SK-N-SH (cell line): ENCODE data around the gene RNF150. TPM values are rescaled to one million over a fixed set of nuclear protein-coding genes. Genes with fewer than 3 reads are reported as not detected.
A peak's percentile ranks its signal among the peaks of the same experiment; 100 is the strongest.

ENCODE experiments used
- CTCF ChIA-PET: fragments of 300-600, 350-600 bp; formaldehyde crosslinking; extraction: SDS; loops from one replicate; lab custom pipeline; 2021; lab: Yijun Ruan, JAX
- POLR2A ChIA-PET: fragments of 350-600 bp; sonication (Branson Sonifier 250); formaldehyde crosslinking; extraction: SDS; loops from one replicate; lab custom pipeline; 2020; ENCODE audit warnings: antibody characterized with exemption, inconsistent platforms; lab: Yijun Ruan, JAX
- DNase-seq: peaks from one replicate; pipeline ENCODE4 v3.0.0; 2012
- H2AFZ ChIP-seq: fragments of 200-600 bp; sonication (generic); 2 replicates; pipeline ENCODE4 v1.8.1; 2016; ENCODE audit warnings: antibody characterized with exemption, mild to moderate bottlenecking, low read depth
- H3F3A ChIP-seq: fragments of 200-600 bp; sonication (generic); replicated peaks from 2 replicates; pipeline ENCODE3; 2016; ENCODE audit warnings: antibody characterized with exemption, mild to moderate bottlenecking; ENCODE audit not compliant: insufficient read depth
- H3K27ac ChIP-seq, 2 experiments: fragments of 200-500 bp in 1 of 2; fragments of 200-600 bp in 1 of 2; sonication (Bioruptor generic) in 1 of 2; sonication (generic), shearing (Covaris generic) in 1 of 2; 2 replicates each; pipeline versions ENCODE4 v1.5.1 to v1.6.1; 2014 to 2016; ENCODE audit warnings: low read depth in 2 of 2, inconsistent platforms in 1 of 2, low read length in 1 of 2, mild to moderate bottlenecking in 1 of 2, mixed read lengths in 1 of 2
- H3K27me3 ChIP-seq: fragments of 200-600 bp; sonication (generic), shearing (Covaris generic); 2 replicates; pipeline ENCODE4 v1.6.1; 2016; ENCODE audit warnings: mixed run types; ENCODE audit not compliant: insufficient read depth
- H3K36me3 ChIP-seq, 2 experiments: fragments of 200-500 bp in 1 of 2; fragments of 200-600 bp in 1 of 2; sonication (Bioruptor generic) in 1 of 2; sonication (generic) in 1 of 2; replicated peaks in 1 of 2; 2 replicates each; pipeline versions ENCODE3 to v1.5.1; 2014 to 2016; ENCODE audit warnings: low read length in 1 of 2, mild to moderate bottlenecking in 1 of 2; ENCODE audit not compliant: insufficient read depth in 2 of 2, control insufficient read depth in 1 of 2
- H3K4me1 ChIP-seq, 2 experiments: fragments of 200-500 bp in 1 of 2; fragments of 200-600 bp in 1 of 2; sonication (Bioruptor generic) in 1 of 2; sonication (generic), shearing (Covaris generic) in 1 of 2; 2 replicates each; pipeline versions ENCODE4 v1.5.1 to v1.6.1; 2014 to 2016; ENCODE audit warnings: low read depth in 1 of 2, low read length in 1 of 2, mixed run types in 1 of 2; ENCODE audit not compliant: insufficient read depth in 2 of 2, control insufficient read depth in 1 of 2
- H3K4me2 ChIP-seq: fragments of 200-600 bp; sonication (generic), shearing (Covaris generic); 2 replicates; pipeline ENCODE4 v1.6.1; 2017; ENCODE audit warnings: mixed run types
- H3K4me3 ChIP-seq, 2 experiments: fragments of 200-500 bp in 1 of 2; fragments of 200-600 bp in 1 of 2; sonication (Bioruptor generic) in 1 of 2; sonication (generic), shearing (Covaris generic) in 1 of 2; 2 replicates each; pipeline versions ENCODE4 v1.5.1 to v1.8.1; 2014 to 2016; ENCODE audit warnings: low read depth in 2 of 2, inconsistent platforms in 1 of 2, low read length in 1 of 2, mild to moderate bottlenecking in 1 of 2, mixed read lengths in 1 of 2, moderate library complexity in 1 of 2
- H3K79me2 ChIP-seq: fragments of 200-600 bp; sonication (generic); 2 replicates; pipeline ENCODE4 v1.8.1; 2017; ENCODE audit warnings: mild to moderate bottlenecking; ENCODE audit not compliant: insufficient read depth
- H3K9ac ChIP-seq: fragments of 200-600 bp; sonication (generic); 2 replicates; pipeline ENCODE4 v1.6.1; 2017; ENCODE audit warnings: mixed run types
- H3K9me2 ChIP-seq: fragments of 200-600 bp; sonication (generic); 2 replicates; pipeline ENCODE4 v1.6.1; 2017; ENCODE audit warnings: mixed run types
- H3K9me3 ChIP-seq: fragments of 200-600 bp; sonication (generic); 2 replicates; pipeline ENCODE4 v1.6.1; 2017; ENCODE audit warnings: mixed run types, mild to moderate bottlenecking, moderate library complexity
- H4K20me1 ChIP-seq: fragments of 200-600 bp; sonication (generic); 2 replicates; pipeline ENCODE4 v1.6.1; 2017; ENCODE audit warnings: mild to moderate bottlenecking, mixed run types; ENCODE audit not compliant: insufficient read depth
- CHD2 ChIP-seq: fragments of 150-350 bp; IDR thresholded peaks from 2 replicates; pipeline ENCODE4 v1.6.1; 2018; ENCODE audit warnings: low read length; ENCODE audit not compliant: partially characterized antibody
- EZH2phosphoT487 ChIP-seq: fragments of 200-600 bp; sonication (generic); IDR thresholded peaks from 2 replicates; pipeline ENCODE4 v1.6.1; 2017; ENCODE audit warnings: low read depth, mixed run types, mild to moderate bottlenecking, antibody characterized with exemption, moderate library complexity, borderline replicate concordance
- FOSL2 ChIP-seq: IDR thresholded peaks from 2 replicates; pipeline ENCODE4 v1.4.0; 2012; ENCODE audit warnings: low read depth, mild to moderate bottlenecking, moderate library complexity, borderline replicate concordance
- FOXJ3 ChIP-seq: sonication (generic); formaldehyde crosslinking; IDR thresholded peaks from 2 replicates; pipeline ENCODE4 v1.5.1; 2020; ENCODE audit warnings: mild to moderate bottlenecking, missing genetic modification reagents
- GATA2 ChIP-seq: sonication (generic); formaldehyde crosslinking; IDR thresholded peaks from 2 replicates; pipeline ENCODE4 v1.5.0; 2020; ENCODE audit warnings: mild to moderate bottlenecking, missing genetic modification reagents
- IRF3 ChIP-seq: fragments of 150-350 bp; IDR thresholded peaks from 2 replicates; pipeline ENCODE4 v1.6.1; 2016; ENCODE audit warnings: mild to moderate bottlenecking, low read depth, low read length
- JUND ChIP-seq: IDR thresholded peaks from 2 replicates; pipeline ENCODE4 v1.4.0; 2012
- MAX ChIP-seq: IDR thresholded peaks from 2 replicates; pipeline ENCODE4 v1.4.0; 2012; ENCODE audit warnings: low read depth
- MEF2A ChIP-seq: IDR thresholded peaks from 2 replicates; pipeline ENCODE4 v1.4.0; 2012; ENCODE audit warnings: low read depth, borderline replicate concordance
- NFIC ChIP-seq: IDR thresholded peaks from 2 replicates; pipeline ENCODE4 v1.4.0; 2012; ENCODE audit warnings: borderline replicate concordance
- NRF1 ChIP-seq: IDR thresholded peaks from 2 replicates; pipeline ENCODE4 v1.6.1; 2012; ENCODE audit warnings: low read depth, mild to moderate bottlenecking, low read length
- PBX3 ChIP-seq: IDR thresholded peaks from 2 replicates; pipeline ENCODE4; 2012
- POLR2AphosphoS5 ChIP-seq: IDR thresholded peaks from 2 replicates; pipeline ENCODE4 v1.6.1; 2012; ENCODE audit warnings: low read depth, low read length
- RAD21 ChIP-seq: IDR thresholded peaks from 2 replicates; pipeline ENCODE4 v1.6.1; 2012; ENCODE audit warnings: mild to moderate bottlenecking, low read length
- RXRA ChIP-seq: IDR thresholded peaks from 2 replicates; pipeline ENCODE4 v1.4.0; 2012; ENCODE audit warnings: low read depth, mild to moderate bottlenecking, borderline replicate concordance
- SMC3 ChIP-seq: IDR thresholded peaks from 2 replicates; pipeline ENCODE4 v1.6.1; 2012; ENCODE audit warnings: low read depth, low read length, improper control_type of control experiment
- TCF12 ChIP-seq: IDR thresholded peaks from 2 replicates; pipeline ENCODE4 v1.4.0; 2012
- TEAD4 ChIP-seq: IDR thresholded peaks from 2 replicates; pipeline ENCODE4 v1.4.0; 2012; ENCODE audit warnings: mild to moderate bottlenecking, borderline replicate concordance; ENCODE audit not compliant: insufficient read depth
- USF1 ChIP-seq: IDR thresholded peaks from 2 replicates; pipeline ENCODE4 v1.4.0; 2012; ENCODE audit warnings: low read depth, borderline replicate concordance
- YY1 ChIP-seq: IDR thresholded peaks from 2 replicates; pipeline ENCODE4 v1.4.0; 2012; ENCODE audit warnings: low read depth, mild to moderate bottlenecking
- WGBS: methylation state at CpG from one replicate; pipeline ENCODE4 v1.1.6; 2017; ENCODE audit warnings: low lambda C conversion rate; 5-methylcytosine and 5-hydroxymethylcytosine counted together
- polyA plus RNA-seq, 3 experiments: library from polyadenylated mRNA; depleted of rRNA; stranded (reverse); fragments of >200 nt; gene quantifications; 2 replicates each; pipeline ENCODE4 v1.2.3, GENCODE V29; 2012
- TF ChIP-seq, protein P1 (sequence below): fragments of 150-350 bp; IDR thresholded peaks from 2 replicates; pipeline ENCODE4 v1.6.1; 2017; ENCODE audit warnings: antibody characterized with exemption, low read length, low read depth, borderline replicate concordance
- TF ChIP-seq, protein P2 (sequence below): IDR thresholded peaks from 2 replicates; pipeline ENCODE4 v1.6.1; 2012; ENCODE audit warnings: mild to moderate bottlenecking, low read depth, low read length, moderate library complexity

RNF150 gene
- polyA plus RNA-seq, 1 of the 3 experiments (the other 2 are of a cell fraction), result 5.8 TPM

DNA sequence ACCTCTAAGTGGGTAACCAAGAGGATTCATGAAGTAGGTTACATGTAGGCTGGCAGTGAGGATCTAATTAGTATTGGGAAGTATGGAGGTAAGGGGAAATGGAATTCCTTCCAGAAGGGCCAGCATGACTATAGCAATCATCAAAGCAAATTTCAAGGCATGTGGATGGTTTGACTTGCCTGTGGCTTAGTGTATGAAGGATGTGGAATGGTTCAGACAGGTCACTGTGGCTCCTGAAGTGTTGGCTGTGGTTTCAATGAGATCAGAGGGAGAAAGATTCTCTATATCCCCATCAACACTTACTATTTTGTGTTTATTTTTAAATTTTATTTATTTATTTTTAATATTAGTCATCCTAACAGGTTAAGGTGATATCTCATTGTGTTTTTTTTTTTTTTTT is 255.5 kb downstream of the RNF150 start (continued):
- TF ChIP-seq FOSL2 (no peak), EZH2phosphoT487 (no peak), USF1 (no peak), JUND (no peak), SMC3 (no peak), FOXJ3 (no peak), MEF2A (no peak), RAD21 (no peak)

DNA sequence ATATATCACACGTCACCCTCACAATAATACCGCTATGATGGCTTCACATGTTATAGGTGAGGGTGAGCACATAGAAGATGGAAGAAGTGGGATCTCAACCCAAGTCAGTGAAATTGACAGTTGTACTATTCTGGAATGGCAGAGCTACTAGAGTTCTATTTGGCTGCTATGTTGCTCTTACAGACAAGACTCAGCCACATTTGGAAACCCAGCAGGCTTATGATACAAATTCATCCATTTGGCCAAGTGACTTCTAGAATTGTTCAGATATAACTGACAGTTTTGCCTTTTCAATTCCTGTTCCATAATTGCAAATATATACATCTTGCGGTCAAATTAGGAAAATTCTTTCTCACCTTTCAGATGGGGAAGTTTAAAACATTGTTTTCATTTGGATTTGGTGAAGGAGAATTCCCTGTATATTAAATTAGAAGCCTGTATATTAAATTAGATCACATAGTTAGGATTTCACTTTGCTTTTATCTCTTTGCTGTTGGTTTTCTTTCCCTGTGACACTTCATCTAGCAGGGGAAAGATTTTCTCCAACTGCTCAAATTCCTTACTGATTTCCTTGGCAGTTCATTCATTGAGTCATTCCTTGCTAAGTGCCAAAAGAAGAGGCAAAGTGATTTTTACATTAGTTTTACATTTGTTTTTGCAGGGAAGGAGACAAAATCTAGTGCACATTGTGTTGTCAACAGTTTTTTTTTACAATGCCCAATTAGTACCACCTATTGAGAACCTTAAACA is 256.5 kb downstream of the RNF150 start:
- H4K20me1 ChIP-seq, result no peaks in the 10 kb centered on the region
- no peaks in the 10 kb centered on the region for H3K27me3 ChIP-seq
- H3K4me2 ChIP-seq, result peak overlapping the region; percentile 35
- peaks cover 24% of the 10 kb centered on the region for H3F3A ChIP-seq
- H3K9me3 ChIP-seq, result 0 out of 2 replicates have a peak, but pooled peaks cover 6% of the 10 kb centered on the region
- peaks cover 3% of the 10 kb centered on the region; the same call in 1 of the 2 replicates for H3K79me2 ChIP-seq
- peaks cover 11 to 19% of the 10 kb centered on the region in 2 experiments for H3K4me1 ChIP-seq
- ChIA-PET POLR2A (interaction anchor here (0.6 kb wide), 1 partner anchor 447 kb away, joined by 3 read pairs; no protein-coding TSS in a partner anchor), CTCF (interaction anchor here (0.9 to 1.9 kb wide), 2 partner anchors 11 to 26 kb away, joined by 3 to 5 read pairs; no protein-coding TSS in a partner anchor)
- peak overlapping the region; percentile 60 to 73 for H3K27ac ChIP-seq
- no peak overlapping the region for H3K9ac ChIP-seq
- peak overlapping the region in 1 of 2 experiments; percentile 9; a peak in 1 of 4 replicates for H3K4me3 ChIP-seq
- no peak overlapping the region for H2AFZ ChIP-seq
- peaks cover 0 to 15% of the 10 kb centered on the region in 2 experiments for H3K36me3 ChIP-seq
- 94% methylated on average over 3 of the region's 3 CpGs for whole genome bisulfite sequencing
- DNase-seq, result no peak
- H3K9me2 ChIP-seq, result no peaks in the 10 kb centered on the region
- TF ChIP-seq IRF3 (no peak), PBX3 (peak; percentile 52), JUND (peak; percentile 45; the same call in 1 of the 2 replicates), TEAD4 (0 out of 2 replicates have a peak, but pooled peaks have one; percentile 14), GATA2 (CRISPR knock-in tag) (no peak), CHD2 (no peak), MAX (0 out of 2 replicates have a peak, but pooled peaks have one; percentile 27), POLR2AphosphoS5 (no peak), YY1 (no peak), USF1 (no peak), RXRA (no peak), FOSL2 (peak; percentile 57; the same call in 1 of the 2 replicates), NRF1 (no peak), TCF12 (peak; percentile 57), NFIC (peak; percentile 80)
- TF ChIP-seq, protein P1, sequence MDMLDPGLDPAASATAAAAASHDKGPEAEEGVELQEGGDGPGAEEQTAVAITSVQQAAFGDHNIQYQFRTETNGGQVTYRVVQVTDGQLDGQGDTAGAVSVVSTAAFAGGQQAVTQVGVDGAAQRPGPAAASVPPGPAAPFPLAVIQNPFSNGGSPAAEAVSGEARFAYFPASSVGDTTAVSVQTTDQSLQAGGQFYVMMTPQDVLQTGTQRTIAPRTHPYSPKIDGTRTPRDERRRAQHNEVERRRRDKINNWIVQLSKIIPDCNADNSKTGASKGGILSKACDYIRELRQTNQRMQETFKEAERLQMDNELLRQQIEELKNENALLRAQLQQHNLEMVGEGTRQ, result no peak
- TF ChIP-seq, protein P2, sequence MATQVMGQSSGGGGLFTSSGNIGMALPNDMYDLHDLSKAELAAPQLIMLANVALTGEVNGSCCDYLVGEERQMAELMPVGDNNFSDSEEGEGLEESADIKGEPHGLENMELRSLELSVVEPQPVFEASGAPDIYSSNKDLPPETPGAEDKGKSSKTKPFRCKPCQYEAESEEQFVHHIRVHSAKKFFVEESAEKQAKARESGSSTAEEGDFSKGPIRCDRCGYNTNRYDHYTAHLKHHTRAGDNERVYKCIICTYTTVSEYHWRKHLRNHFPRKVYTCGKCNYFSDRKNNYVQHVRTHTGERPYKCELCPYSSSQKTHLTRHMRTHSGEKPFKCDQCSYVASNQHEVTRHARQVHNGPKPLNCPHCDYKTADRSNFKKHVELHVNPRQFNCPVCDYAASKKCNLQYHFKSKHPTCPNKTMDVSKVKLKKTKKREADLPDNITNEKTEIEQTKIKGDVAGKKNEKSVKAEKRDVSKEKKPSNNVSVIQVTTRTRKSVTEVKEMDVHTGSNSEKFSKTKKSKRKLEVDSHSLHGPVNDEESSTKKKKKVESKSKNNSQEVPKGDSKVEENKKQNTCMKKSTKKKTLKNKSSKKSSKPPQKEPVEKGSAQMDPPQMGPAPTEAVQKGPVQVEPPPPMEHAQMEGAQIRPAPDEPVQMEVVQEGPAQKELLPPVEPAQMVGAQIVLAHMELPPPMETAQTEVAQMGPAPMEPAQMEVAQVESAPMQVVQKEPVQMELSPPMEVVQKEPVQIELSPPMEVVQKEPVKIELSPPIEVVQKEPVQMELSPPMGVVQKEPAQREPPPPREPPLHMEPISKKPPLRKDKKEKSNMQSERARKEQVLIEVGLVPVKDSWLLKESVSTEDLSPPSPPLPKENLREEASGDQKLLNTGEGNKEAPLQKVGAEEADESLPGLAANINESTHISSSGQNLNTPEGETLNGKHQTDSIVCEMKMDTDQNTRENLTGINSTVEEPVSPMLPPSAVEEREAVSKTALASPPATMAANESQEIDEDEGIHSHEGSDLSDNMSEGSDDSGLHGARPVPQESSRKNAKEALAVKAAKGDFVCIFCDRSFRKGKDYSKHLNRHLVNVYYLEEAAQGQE, result no peak
